DND-41 (cell line): ENCODE measurements around the gene GRAMD1A.

Source experiments
- CTCF ChIP-seq: IDR thresholded peaks from 2 replicates; pipeline ENCODE4 v1.5.1; 2012; ENCODE audit warnings: borderline replicate concordance, low read length, moderate library complexity, mild to moderate bottlenecking; ENCODE audit not compliant: poor library complexity, severe bottlenecking; ENCODE audit errors: extremely low read depth
- EZH2 ChIP-seq: IDR thresholded peaks from 3 replicates; pipeline ENCODE4 v1.6.1; 2012; ENCODE audit warnings: borderline replicate concordance, low read depth, mild to moderate bottlenecking, moderate library complexity, low read length, inconsistent platforms; ENCODE audit not compliant: severe bottlenecking

GRCh38 chr19:35060160-35060855 is 60.2 kb downstream of the GRAMD1A start:
- TF ChIP-seq CTCF, result no peak
- no peak for TF ChIP-seq EZH2
